Esophagus squamous epithelium (tissue), 5 donors: ENCODE data around the gene CCR1. TPM values are rescaled to one million over a fixed set of nuclear protein-coding genes. Genes with fewer than 3 reads are reported as not detected.
A peak's percentile ranks its signal among the peaks of the same experiment; 100 is the strongest.

Experiments
- DNase-seq: peaks from one replicate; lab custom pipeline; 2025; lab: John Stamatoyannopoulos, UW
- H3K27ac ChIP-seq, 4 donors: fragments of 200-600 bp; sonication (generic); one replicate each; pipeline ENCODE4 v1.5.1; 2016 to 2019; ENCODE audit warnings: mild to moderate bottlenecking in 1 of 4
- H3K27me3 ChIP-seq, 4 donors: fragments of 200-600 bp; sonication (generic); 1 replicate in 3 of 4; 2 replicates in 1 of 4; pipeline versions ENCODE4 v1.5.1 to v1.6.0; 2017 to 2021; ENCODE audit warnings: antibody characterized with exemption in 1 of 4
- H3K36me3 ChIP-seq, 3 donors: fragments of 200-600 bp; sonication (generic); one replicate each; pipeline ENCODE4 v1.5.1; 2016 to 2019
- H3K4me1 ChIP-seq, 3 donors: fragments of 200-600 bp; sonication (generic); one replicate each; pipeline ENCODE4 v1.5.1; 2017 to 2019
- H3K4me3 ChIP-seq, 4 donors: fragments of 200-600 bp; sonication (generic); 1 replicate in 3 of 4; 2 replicates in 1 of 4; pipeline ENCODE4 v1.5.1; 2016 to 2019; ENCODE audit warnings: mild to moderate bottlenecking in 2 of 4, moderate library complexity in 1 of 4
- H3K9me3 ChIP-seq, 3 donors: fragments of 200-600 bp; sonication (generic); one replicate each; pipeline ENCODE4 v1.5.1; 2016 to 2019
- POLR2A ChIP-seq, 4 donors: fragments of 450-650 bp; IDR thresholded peaks; one replicate each; pipeline ENCODE4 v1.6.1; 2017; ENCODE audit warnings: antibody characterized with exemption in 4 of 4, mild to moderate bottlenecking in 4 of 4, moderate library complexity in 3 of 4
- WGBS, 2 donors: methylation state at CpG; one replicate each; pipeline ENCODE4 v1.1.5; 2018; 5-methylcytosine and 5-hydroxymethylcytosine counted together
- intact Hi-C: fragments of 100-400 bp; cut with DNase I; formaldehyde crosslinking; loops from one replicate; pipeline ENCODE4 v1.15.0; 2022
- total RNA-seq, 4 donors: library from RNA; depleted of rRNA; stranded (reverse); fragments of >200 nt; gene quantifications; one replicate each; pipeline ENCODE4 v1.1.0, GENCODE V29; 2016
- TF ChIP-seq, protein P1 (sequence below), 6 experiments: fragments of 450-650 bp in 4 of 6; fragments of 200-600 bp in 2 of 6; sonication (generic) in 2 of 6; IDR thresholded peaks; one replicate each; pipeline ENCODE4 v1.5.1; 2016 to 2019; ENCODE audit warnings: antibody characterized with exemption in 6 of 6, mild to moderate bottlenecking in 4 of 6, moderate library complexity in 4 of 6
- donor health status: DM: yes; HTN: yes; CAD: no.

CCR1 gene
- total RNA-seq, 4 donors from 2014 or later, result 0.45 to 8.6 (median 2.8) TPM

GRCh38 chr3:46206282-46207015 lies 1.7 kb downstream of the CCR1 start:
- peak overlapping the region in 2 of 4 donors; percentile 50 to 52 for H3K27ac ChIP-seq
- TF ChIP-seq POLR2A (IDR thresholded peaks at IDR 0.05), result no peak
- TF ChIP-seq, protein P1, sequence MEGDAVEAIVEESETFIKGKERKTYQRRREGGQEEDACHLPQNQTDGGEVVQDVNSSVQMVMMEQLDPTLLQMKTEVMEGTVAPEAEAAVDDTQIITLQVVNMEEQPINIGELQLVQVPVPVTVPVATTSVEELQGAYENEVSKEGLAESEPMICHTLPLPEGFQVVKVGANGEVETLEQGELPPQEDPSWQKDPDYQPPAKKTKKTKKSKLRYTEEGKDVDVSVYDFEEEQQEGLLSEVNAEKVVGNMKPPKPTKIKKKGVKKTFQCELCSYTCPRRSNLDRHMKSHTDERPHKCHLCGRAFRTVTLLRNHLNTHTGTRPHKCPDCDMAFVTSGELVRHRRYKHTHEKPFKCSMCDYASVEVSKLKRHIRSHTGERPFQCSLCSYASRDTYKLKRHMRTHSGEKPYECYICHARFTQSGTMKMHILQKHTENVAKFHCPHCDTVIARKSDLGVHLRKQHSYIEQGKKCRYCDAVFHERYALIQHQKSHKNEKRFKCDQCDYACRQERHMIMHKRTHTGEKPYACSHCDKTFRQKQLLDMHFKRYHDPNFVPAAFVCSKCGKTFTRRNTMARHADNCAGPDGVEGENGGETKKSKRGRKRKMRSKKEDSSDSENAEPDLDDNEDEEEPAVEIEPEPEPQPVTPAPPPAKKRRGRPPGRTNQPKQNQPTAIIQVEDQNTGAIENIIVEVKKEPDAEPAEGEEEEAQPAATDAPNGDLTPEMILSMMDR (IDR thresholded peaks at IDR 0.05), result no peak
- no peaks in the 10 kb centered on the region for H3K9me3 ChIP-seq
- no peaks in the 10 kb centered on the region for H3K36me3 ChIP-seq
- H3K4me3 ChIP-seq, result peak overlapping the region in 2 of 4 donors; percentile 28 to 51
- H3K4me1 ChIP-seq, result no peaks in the 10 kb centered on the region
- DNase-seq, result no peak
- intact Hi-C loops, result no loop called here
- no peaks in the 10 kb centered on the region for H3K27me3 ChIP-seq
- WGBS, 2 donors, result 58 to 63% methylated on average over 5 to 6 of the region's 6 CpGs

DNA sequence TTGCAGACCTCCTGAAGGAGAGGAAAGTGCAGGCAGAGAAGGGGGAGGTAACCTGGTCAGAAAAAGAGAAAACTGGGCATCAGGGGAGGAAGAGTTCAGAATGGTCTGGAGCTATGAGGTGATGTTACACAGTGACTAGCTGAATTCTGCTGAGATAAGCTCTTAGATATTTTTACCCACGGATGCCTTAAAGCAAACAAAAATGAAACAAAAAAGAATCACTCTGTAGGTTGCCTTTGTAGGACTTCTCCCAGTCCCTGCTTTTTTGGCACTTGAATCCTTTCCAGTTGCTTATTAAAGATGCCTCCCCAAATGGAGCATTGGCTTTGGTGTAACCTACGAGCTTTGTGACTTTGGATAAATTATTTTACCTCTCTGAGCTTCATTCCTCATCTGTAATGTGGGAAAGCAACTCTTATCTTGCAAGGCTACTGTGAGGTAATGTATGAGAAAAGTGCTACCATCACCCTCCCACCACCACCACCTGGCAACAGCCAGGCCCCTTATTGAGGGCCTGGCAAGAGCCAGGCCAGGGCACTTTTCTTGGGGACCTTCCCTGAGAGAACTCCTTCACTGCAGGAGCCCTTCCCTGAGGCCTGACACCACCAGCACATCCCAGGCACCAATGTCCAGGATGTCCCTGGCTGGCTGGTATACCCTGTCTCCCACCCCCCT lies 2.7 kb downstream of the CCR1 start:
- DNase-seq, result no peak
- WGBS, 2 donors, result 45 to 56% methylated on average over 2 of the region's 2 CpGs
- intact Hi-C loops, result no loop called here
- H3K4me1 ChIP-seq, result no peaks in the 10 kb centered on the region
- H3K4me3 ChIP-seq, result peak overlapping the region in 1 of 4 donors; percentile 51
- no peaks in the 10 kb centered on the region for H3K9me3 ChIP-seq
- TF ChIP-seq, protein P1 (IDR thresholded peaks at IDR 0.05), result no peak
- TF ChIP-seq POLR2A (IDR thresholded peaks at IDR 0.05), result no peak
- no peaks in the 10 kb centered on the region for H3K36me3 ChIP-seq
- no peaks in the 10 kb centered on the region for H3K27me3 ChIP-seq
- H3K27ac ChIP-seq, result no peak overlapping the region

GRCh38 chr3:46203681-46204080 lies 4.4 kb downstream of the CCR1 start:
- no peak for DNase-seq
- WGBS, 2 donors, result 91% methylated on average over 12 of the region's 12 CpGs
- Histone ChIP-seq H3K9me3 (no peaks in the 10 kb centered on the region), H3K4me3 (no peak overlapping the region), H3K4me1 (no peaks in the 10 kb centered on the region), H3K27me3 (no peaks in the 10 kb centered on the region), H3K36me3 (no peaks in the 10 kb centered on the region), H3K27ac (no peak overlapping the region)
- TF ChIP-seq, protein P1 (IDR thresholded peaks at IDR 0.05), result no peak
- TF ChIP-seq POLR2A (IDR thresholded peaks at IDR 0.05), result no peak
- intact Hi-C loops, result no loop called here

DNA sequence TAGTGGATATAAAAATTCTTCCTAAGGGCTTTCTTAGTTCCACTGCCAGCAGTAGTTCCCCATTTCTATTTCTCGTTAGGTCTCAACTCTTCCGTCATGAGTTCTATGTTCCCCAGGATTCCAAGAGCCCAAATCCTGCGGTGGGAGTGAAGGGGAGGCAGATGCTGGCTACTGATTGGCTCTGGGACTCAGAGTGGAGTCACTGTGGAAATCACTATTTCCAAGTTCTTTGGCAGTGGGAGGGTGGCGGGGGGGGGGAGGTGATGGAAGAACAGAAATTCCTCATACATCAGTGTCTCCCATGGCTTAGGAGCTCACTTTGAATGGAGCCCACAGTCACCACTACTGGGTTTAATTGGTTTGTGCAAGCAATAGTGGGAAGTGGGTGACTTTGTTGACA lies 5.6 kb downstream of the CCR1 start:
- Histone ChIP-seq H3K36me3 (no peaks in the 10 kb centered on the region), H3K27ac (no peak overlapping the region), H3K4me3 (no peak overlapping the region), H3K27me3 (no peaks in the 10 kb centered on the region), H3K9me3 (no peaks in the 10 kb centered on the region), H3K4me1 (no peaks in the 10 kb centered on the region)
- no peak for TF ChIP-seq POLR2A (IDR thresholded peaks at IDR 0.05)
- TF ChIP-seq, protein P1 (IDR thresholded peaks at IDR 0.05), result no peak
- intact Hi-C loops, result no loop called here
- no peak for DNase-seq
- WGBS, 2 donors, result 67 to 70% methylated on average over 4 of the region's 4 CpGs

DNA sequence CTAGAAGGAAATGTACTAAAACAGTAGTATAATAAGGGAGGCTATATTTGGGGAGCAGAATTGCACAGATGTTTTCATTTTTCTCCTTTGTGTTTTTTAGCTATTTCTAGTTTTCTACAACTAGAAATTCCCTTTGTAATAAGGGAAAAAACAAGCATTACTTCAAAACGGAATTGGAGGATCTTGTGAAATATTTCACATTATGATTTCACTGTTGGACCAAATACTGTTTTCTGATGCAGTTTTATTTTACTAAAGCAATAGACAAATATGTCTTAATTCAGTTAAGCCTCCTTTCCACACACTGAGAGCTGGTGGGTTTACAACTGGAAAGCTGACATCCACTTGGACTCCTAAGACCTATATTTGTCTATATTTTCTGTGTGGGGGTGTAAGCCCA lies 7.3 kb downstream of the CCR1 start:
- H3K27ac ChIP-seq, result peak overlapping the region in 1 of 4 donors; percentile 51
- TF ChIP-seq, protein P1 (IDR thresholded peaks at IDR 0.05), result no peak
- TF ChIP-seq POLR2A (IDR thresholded peaks at IDR 0.05), result no peak
- no peaks in the 10 kb centered on the region for H3K27me3 ChIP-seq
- intact Hi-C loops, result no loop called here
- WGBS, 2 donors, result 43 to 47% methylated on average over 1 of the region's 1 CpG
- no peak for DNase-seq
- H3K36me3 ChIP-seq, result no peaks in the 10 kb centered on the region
- no peaks in the 10 kb centered on the region for H3K9me3 ChIP-seq
- no peak overlapping the region for H3K4me3 ChIP-seq
- H3K4me1 ChIP-seq, result no peaks in the 10 kb centered on the region
